AG10803 (cell line): ENCODE measurements around the gene ZSCAN16.

ENCODE experiments used
- DNase-seq: peaks from one replicate; pipeline ENCODE4 v3.0.0; 2010; ENCODE audit warnings: low read depth
- H3K4me3 ChIP-seq: 2 replicates; pipeline ENCODE4 v1.5.1; 2011; ENCODE audit warnings: mild to moderate bottlenecking, low read length, control low read depth
- CTCF ChIP-seq: conservative IDR thresholded peaks from 2 replicates; pipeline ENCODE4 v1.5.1; 2011; ENCODE audit warnings: mild to moderate bottlenecking, low read length, control low read depth, inconsistent platforms

Gene ZSCAN16

GRCh38 chr6:28158318-28158717 lies 33.9 kb downstream of the ZSCAN16 start:
- DNase-seq = no peak
- H3K4me3 ChIP-seq = no peak overlapping the region
- TF ChIP-seq CTCF = no peak

GRCh38 chr6:28159029-28159607 lies 34.7 kb downstream of the ZSCAN16 start:
- no peak overlapping the region for H3K4me3 ChIP-seq
- no peak for TF ChIP-seq CTCF
- no peak for DNase-seq

GRCh38 chr6:28160233-28160632 lies 35.8 kb downstream of the ZSCAN16 start:
- no peak for TF ChIP-seq CTCF
- H3K4me3 ChIP-seq = no peak overlapping the region
- DNase-seq = no peak

- peak; percentile 61 for DNase-seq
- H3K4me3 ChIP-seq = peak overlapping the region; percentile 69
- TF ChIP-seq CTCF = no peak
Observed at GRCh38 chr6:28161410-28162079, 37.1 kb downstream of the ZSCAN16 start.

- no peak overlapping the region for H3K4me3 ChIP-seq
- DNase-seq = no peak
- TF ChIP-seq CTCF = no peak
Observed at GRCh38 chr6:28165563-28165962, 41.2 kb downstream of the ZSCAN16 start.

- TF ChIP-seq CTCF = no peak
- peak; percentile 86 for DNase-seq
- H3K4me3 ChIP-seq = no peak overlapping the region
Observed at GRCh38 chr6:28167068-28167467, 42.7 kb downstream of the ZSCAN16 start.

- no peak for TF ChIP-seq CTCF
- no peak overlapping the region for H3K4me3 ChIP-seq
- no peak for DNase-seq
Observed at GRCh38 chr6:28167926-28168325, 43.5 kb downstream of the ZSCAN16 start.
